ENCODE results near the gene ATE1.
"Not testable (repeated sequence)": the region's sequence is repeated elsewhere in the genome, so short reads cannot be mapped to it uniquely, and the experiment has no call there.

DNA sequence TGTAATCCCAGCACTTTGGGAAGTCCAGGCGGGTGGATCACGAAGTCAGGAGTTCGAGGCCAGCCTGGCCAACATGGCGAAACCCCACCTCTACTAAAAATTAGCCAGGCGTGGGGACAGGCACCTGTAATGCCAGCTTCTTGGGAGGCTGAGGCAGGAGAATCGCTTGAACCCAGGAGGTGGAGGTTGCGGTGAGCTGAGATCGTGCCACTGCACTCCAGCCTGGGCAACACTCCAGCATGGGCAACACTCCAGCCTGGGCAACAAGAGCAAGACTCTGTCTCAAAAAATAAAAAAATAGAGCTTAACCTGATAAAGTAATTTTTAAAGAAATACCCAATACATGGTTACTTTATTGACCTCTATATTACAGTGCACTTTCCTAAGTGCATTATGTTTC is 41.3 kb upstream of the ATE1 start:
- not testable (repeated sequence) for TF ChIP-seq NR2C2 (CRISPR knock-in tag; IDR thresholded peaks at IDR 0.05); ZNF263 (CRISPR knock-in tag; IDR thresholded peaks at IDR 0.05; ENCODE audit: low read depth); NR1H2 (CRISPR knock-in tag; IDR thresholded peaks at IDR 0.05); ZBTB21 (CRISPR knock-in tag; IDR thresholded peaks at IDR 0.05; ENCODE audit: borderline replicate concordance); FOXK1 (CRISPR knock-in tag; IDR thresholded peaks at IDR 0.05); SP1 (CRISPR knock-in tag; conservative IDR thresholded peaks at IDR 0.05); JUN (CRISPR knock-in tag; IDR thresholded peaks at IDR 0.05)
- TF ChIP-seq, protein P1, sequence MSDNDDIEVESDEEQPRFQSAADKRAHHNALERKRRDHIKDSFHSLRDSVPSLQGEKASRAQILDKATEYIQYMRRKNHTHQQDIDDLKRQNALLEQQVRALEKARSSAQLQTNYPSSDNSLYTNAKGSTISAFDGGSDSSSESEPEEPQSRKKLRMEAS (CRISPR knock-in tag; IDR thresholded peaks at IDR 0.05) = not testable (repeated sequence)
- TF ChIP-seq, protein P2, sequence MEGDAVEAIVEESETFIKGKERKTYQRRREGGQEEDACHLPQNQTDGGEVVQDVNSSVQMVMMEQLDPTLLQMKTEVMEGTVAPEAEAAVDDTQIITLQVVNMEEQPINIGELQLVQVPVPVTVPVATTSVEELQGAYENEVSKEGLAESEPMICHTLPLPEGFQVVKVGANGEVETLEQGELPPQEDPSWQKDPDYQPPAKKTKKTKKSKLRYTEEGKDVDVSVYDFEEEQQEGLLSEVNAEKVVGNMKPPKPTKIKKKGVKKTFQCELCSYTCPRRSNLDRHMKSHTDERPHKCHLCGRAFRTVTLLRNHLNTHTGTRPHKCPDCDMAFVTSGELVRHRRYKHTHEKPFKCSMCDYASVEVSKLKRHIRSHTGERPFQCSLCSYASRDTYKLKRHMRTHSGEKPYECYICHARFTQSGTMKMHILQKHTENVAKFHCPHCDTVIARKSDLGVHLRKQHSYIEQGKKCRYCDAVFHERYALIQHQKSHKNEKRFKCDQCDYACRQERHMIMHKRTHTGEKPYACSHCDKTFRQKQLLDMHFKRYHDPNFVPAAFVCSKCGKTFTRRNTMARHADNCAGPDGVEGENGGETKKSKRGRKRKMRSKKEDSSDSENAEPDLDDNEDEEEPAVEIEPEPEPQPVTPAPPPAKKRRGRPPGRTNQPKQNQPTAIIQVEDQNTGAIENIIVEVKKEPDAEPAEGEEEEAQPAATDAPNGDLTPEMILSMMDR (IDR thresholded peaks at IDR 0.05) = not testable (repeated sequence)
- TF ChIP-seq, protein P3, sequence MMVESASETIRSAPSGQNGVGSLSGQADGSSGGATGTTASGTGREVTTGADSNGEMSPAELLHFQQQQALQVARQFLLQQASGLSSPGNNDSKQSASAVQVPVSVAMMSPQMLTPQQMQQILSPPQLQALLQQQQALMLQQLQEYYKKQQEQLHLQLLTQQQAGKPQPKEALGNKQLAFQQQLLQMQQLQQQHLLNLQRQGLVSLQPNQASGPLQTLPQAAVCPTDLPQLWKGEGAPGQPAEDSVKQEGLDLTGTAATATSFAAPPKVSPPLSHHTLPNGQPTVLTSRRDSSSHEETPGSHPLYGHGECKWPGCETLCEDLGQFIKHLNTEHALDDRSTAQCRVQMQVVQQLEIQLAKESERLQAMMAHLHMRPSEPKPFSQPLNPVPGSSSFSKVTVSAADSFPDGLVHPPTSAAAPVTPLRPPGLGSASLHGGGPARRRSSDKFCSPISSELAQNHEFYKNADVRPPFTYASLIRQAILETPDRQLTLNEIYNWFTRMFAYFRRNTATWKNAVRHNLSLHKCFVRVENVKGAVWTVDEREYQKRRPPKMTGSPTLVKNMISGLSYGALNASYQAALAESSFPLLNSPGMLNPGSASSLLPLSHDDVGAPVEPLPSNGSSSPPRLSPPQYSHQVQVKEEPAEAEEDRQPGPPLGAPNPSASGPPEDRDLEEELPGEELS (CRISPR knock-in tag; IDR thresholded peaks at IDR 0.05) = not testable (repeated sequence)
- TF ChIP-seq, protein P4, sequence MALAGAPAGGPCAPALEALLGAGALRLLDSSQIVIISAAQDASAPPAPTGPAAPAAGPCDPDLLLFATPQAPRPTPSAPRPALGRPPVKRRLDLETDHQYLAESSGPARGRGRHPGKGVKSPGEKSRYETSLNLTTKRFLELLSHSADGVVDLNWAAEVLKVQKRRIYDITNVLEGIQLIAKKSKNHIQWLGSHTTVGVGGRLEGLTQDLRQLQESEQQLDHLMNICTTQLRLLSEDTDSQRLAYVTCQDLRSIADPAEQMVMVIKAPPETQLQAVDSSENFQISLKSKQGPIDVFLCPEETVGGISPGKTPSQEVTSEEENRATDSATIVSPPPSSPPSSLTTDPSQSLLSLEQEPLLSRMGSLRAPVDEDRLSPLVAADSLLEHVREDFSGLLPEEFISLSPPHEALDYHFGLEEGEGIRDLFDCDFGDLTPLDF (CRISPR knock-in tag; IDR thresholded peaks at IDR 0.05) = not testable (repeated sequence)
- TF ChIP-seq, protein P5, sequence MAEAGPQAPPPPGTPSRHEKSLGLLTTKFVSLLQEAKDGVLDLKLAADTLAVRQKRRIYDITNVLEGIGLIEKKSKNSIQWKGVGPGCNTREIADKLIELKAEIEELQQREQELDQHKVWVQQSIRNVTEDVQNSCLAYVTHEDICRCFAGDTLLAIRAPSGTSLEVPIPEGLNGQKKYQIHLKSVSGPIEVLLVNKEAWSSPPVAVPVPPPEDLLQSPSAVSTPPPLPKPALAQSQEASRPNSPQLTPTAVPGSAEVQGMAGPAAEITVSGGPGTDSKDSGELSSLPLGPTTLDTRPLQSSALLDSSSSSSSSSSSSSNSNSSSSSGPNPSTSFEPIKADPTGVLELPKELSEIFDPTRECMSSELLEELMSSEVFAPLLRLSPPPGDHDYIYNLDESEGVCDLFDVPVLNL (CRISPR knock-in tag; IDR thresholded peaks at IDR 0.05; ENCODE audit: borderline replicate concordance, low read depth) = not testable (repeated sequence)
- TF ChIP-seq, protein P6, sequence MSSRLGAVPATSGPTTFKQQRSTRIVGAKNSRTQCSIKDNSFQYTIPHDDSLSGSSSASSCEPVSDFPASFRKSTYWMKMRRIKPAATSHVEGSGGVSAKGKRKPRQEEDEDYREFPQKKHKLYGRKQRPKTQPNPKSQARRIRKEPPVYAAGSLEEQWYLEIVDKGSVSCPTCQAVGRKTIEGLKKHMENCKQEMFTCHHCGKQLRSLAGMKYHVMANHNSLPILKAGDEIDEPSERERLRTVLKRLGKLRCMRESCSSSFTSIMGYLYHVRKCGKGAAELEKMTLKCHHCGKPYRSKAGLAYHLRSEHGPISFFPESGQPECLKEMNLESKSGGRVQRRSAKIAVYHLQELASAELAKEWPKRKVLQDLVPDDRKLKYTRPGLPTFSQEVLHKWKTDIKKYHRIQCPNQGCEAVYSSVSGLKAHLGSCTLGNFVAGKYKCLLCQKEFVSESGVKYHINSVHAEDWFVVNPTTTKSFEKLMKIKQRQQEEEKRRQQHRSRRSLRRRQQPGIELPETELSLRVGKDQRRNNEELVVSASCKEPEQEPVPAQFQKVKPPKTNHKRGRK (CRISPR knock-in tag; IDR thresholded peaks at IDR 0.05; ENCODE audit: borderline replicate concordance) = not testable (repeated sequence)

Data from WTC11 (cell line).